NCI-H1048 (cell line): ENCODE measurements around the gene CYB5R3.

Experiments
- DNase-seq: peaks from one replicate; lab custom pipeline; 2025; lab: John Stamatoyannopoulos, UW

CYB5R3 gene

GRCh38 chr22:42645341-42645937, 3.8 kb downstream of the CYB5R3 start:
- no peak for DNase-seq

GRCh38 chr22:42644422-42645340, 4.5 kb downstream of the CYB5R3 start:
- DNase-seq, result no peak

GRCh38 chr22:42643634-42644421, 5.4 kb downstream of the CYB5R3 start:
- no peak for DNase-seq

- DNase-seq, result no peak
Measured at GRCh38 chr22:42642806-42643633, 6.2 kb downstream of the CYB5R3 start.

GRCh38 chr22:42641801-42642413, 7.3 kb downstream of the CYB5R3 start:
- no peak for DNase-seq

GRCh38 chr22:42639541-42640241, 9.5 kb downstream of the CYB5R3 start:
- no peak for DNase-seq

- no peak for DNase-seq
Measured at GRCh38 chr22:42637555-42637954, 11.6 kb downstream of the CYB5R3 start.

GRCh38 chr22:42636506-42636905, 12.7 kb downstream of the CYB5R3 start:
- DNase-seq, result no peak

- DNase-seq, result no peak
Measured at GRCh38 chr22:42635531-42635930, 13.7 kb downstream of the CYB5R3 start.

GRCh38 chr22:42633013-42633412, 16.2 kb downstream of the CYB5R3 start:
- no peak for DNase-seq

GRCh38 chr22:42632096-42632495, 17.1 kb downstream of the CYB5R3 start:
- DNase-seq, result no peak

- no peak for DNase-seq
Measured at GRCh38 chr22:42630901-42631602, 18.1 kb downstream of the CYB5R3 start.

GRCh38 chr22:42630211-42630610, 19.0 kb downstream of the CYB5R3 start:
- no peak for DNase-seq

GRCh38 chr22:42627981-42628380, 21.2 kb downstream of the CYB5R3 start:
- no peak for DNase-seq

- no peak for DNase-seq
Measured at GRCh38 chr22:42626951-42627625, 22.1 kb downstream of the CYB5R3 start.

GRCh38 chr22:42626431-42626830, 22.8 kb downstream of the CYB5R3 start:
- no peak for DNase-seq

- DNase-seq, result no peak
Measured at GRCh38 chr22:42625416-42625815, 23.8 kb downstream of the CYB5R3 start.

- DNase-seq, result no peak
Measured at GRCh38 chr22:42624551-42625106, 24.6 kb downstream of the CYB5R3 start.
